Central memory CD4-positive, alpha-beta T cell (primary cell): ENCODE measurements around the gene GOLGA6L10.

ENCODE experiments used
- DNase-seq: peaks from one replicate; pipeline ENCODE4 v3.0.0; 2022

Gene GOLGA6L10

GRCh38 chr15:82298032-82298431 is 51.2 kb downstream of the GOLGA6L10 start:
- no peak for DNase-seq

GRCh38 chr15:82297546-82297945 is 51.7 kb downstream of the GOLGA6L10 start:
- DNase-seq = no peak

GRCh38 chr15:82294061-82294690 is 55.1 kb downstream of the GOLGA6L10 start:
- no peak for DNase-seq

- DNase-seq = no peak
Measured at GRCh38 chr15:82292271-82292670, 57.0 kb downstream of the GOLGA6L10 start.
